Tongue (tissue), 2 donors: ENCODE measurements around the gene ADPRS. TPM values are rescaled to one million over a fixed set of nuclear protein-coding genes. Genes with fewer than 3 reads are reported as not detected.
A peak's percentile ranks its signal among the peaks of the same experiment; 100 is the strongest.

Experiments
- DNase-seq: peaks from one replicate; pipeline ENCODE4 v3.0.0-alpha.2; 2015
- total RNA-seq: library from RNA; depleted of rRNA; stranded (reverse); fragments of >200 nt; gene quantifications from one replicate; pipeline ENCODE4 v1.2.3, GENCODE V29; 2014

The ADPRS gene
- total RNA-seq, 1 donor from 2014 or later: 35.5 TPM

DNA sequence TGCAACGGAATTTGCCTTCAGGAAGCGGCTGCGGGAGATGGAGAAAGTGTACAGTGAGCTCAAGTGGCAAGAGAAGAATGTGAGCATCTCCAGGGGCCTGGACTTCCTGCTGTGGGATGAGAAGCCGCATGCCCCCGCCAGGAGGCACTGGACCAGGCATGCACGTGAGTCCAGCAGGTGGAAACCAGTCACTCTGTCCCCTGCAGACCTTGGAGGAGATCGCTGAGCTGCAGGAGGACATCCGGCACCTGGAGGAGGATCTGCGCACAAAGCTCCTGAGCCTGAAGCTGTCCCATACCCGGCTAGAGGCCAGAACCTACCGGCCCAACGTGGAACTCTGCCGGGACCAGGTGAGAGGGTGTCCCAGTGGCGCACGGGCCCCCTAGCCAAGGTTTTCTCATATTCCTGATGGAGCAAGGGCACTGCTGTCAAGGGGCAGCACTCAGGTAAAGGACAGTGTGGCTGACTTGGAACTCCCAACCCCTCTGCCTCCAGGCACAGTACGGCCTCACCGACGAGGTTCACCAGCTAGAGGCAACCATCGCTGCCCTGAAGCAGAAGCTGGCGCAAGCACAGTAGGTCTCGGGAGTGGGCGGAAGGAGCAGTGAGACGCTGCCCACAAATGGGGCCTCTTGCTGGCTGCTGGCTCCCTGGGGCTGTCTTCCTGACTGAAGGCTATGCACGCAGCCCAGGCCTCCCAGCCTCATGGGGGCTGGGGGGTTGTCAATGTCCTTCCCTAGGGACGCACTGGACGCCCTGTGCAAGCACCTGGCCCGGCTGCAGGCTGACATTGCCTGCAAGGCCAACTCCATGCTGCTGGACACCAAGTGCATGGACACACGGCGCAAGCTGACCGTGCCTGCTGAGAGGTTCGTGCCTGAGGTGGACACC lies 1.2 kb upstream of the ADPRS start:
- DNase-seq: no peak

DNA sequence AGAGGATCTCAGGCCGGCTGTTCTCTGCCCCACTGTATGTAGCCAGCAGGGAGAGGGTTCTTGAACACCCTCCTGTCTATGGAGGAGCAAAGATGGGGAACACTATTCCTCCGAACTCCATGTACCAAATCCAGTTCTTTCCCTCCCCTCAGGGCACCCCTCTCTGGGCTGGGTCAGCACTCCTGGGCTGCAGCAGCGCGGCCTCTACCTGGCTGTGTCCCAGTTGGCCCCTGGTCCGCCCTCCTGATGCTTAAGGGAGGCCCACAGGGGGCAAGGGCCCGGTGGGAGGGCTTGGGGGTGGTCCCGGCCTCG lies 471 bp upstream of the ADPRS start:
- DNase-seq: no peak

DNA sequence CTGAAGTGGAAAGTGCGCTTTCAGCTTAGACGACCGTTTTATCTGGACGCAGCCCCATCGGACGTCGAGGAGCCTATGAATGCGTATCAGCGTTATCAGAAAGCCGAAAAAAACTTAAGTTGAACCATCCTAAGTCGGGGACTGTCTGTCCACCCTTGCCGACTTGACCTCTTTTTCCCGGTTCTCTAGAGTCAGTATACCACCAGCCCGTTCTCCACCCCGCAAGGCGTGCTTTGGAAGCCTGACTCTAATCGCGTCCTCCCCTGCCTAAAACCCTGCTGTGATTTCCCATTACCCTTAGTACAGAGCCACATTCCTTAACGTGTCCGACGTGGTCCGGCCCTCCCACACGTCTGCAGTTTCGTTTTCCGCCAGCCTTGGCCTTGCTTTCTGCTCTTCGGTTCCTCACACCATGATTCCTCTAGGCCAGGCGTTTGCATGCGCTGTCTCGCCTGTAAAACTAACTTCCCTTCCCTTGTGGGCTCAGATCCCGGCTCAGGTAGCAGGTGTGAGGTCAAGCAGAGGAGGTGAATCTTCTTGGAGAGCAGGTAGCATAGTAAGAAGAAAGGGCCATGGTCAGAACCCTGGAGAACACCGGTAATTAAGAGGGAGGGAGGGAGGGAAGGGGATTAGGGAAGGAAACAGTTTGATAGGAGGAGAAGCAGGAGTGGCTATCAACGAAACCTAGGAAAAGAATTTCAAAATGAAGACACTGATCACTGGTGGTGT lies 865 bp downstream of the ADPRS start:
- DNase-seq: no peak

DNA sequence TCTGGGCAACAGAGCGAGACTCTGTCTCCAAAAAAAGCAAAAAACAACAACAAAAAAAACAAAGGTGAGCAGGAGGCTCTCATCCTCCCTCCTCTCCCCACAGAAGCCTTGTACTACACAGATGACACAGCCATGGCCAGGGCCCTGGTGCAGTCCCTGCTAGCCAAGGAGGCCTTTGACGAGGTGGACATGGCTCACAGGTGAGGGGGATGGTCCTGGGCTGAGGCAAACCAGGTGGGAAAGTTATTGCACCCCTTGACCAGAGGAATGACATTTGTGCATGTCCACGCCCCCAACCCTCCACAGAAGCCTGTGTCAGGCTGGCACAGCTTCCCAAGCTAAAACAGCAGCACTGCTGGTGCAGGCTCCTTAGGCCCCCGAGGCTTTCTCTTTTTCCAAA lies 2.4 kb downstream of the ADPRS start:
- no peak for DNase-seq

DNA sequence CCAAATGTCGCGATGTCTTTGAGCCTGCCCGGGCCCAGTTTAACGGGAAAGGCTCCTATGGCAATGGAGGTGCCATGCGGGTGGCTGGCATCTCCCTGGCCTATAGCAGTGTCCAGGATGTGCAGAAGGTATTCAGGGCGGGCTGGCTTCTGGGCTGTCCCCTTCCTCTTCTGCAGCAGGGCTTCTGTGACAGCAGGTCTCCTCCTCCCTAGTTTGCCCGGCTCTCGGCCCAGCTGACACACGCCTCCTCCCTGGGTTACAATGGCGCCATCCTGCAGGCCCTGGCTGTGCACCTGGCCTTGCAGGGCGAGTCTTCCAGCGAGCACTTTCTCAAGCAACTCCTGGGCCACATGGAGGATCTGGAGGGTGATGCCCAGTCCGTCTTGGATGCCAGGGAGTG lies 3.0 kb downstream of the ADPRS start:
- DNase-seq: no peak

DNA sequence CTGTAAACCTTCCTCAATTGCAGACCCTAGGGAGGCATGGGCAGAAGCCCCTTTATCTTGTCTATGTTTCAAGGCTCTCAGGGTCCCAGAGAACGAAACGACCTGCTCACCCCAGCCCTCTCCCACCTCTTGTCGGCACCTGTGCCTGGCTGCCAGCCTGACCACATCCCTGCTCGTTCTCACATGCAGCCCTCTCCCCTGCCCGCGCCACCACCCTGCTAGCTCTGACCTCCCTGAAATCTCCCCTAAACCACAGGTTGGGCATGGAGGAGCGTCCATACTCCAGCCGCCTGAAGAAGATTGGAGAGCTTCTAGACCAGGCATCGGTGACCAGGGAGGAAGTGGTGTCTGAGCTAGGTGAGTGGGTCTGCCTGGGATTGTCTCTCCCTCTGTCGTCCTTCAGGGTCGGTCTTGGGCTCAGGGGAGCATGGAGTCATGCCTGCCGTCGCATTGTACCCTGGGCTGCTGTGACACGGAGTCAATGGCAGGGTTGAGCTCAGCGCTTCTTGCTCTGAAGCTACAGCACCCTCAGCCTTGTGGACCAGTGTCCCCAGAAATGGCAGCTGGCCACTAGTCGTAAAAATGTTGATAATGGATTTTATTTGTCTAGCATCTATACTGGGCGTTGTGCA lies 3.6 kb downstream of the ADPRS start:
- no peak for DNase-seq

DNA sequence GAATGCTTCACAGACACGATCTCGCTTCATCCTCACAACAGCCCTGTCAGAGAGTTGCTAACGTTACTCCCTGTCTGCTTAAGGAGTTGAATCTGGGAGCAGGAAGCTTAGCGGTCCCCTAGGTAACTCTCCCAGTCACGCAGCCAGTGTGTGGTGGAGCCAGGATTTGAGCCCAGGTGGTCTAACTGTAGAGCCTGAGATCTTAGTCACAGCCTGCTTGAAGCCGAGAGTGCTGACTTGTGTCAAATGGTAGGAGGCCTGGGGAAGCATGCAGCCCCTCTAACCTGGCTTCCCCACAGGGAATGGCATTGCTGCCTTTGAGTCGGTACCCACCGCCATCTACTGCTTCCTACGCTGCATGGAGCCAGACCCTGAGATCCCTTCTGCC lies 4.1 kb downstream of the ADPRS start:
- no peak for DNase-seq

DNA sequence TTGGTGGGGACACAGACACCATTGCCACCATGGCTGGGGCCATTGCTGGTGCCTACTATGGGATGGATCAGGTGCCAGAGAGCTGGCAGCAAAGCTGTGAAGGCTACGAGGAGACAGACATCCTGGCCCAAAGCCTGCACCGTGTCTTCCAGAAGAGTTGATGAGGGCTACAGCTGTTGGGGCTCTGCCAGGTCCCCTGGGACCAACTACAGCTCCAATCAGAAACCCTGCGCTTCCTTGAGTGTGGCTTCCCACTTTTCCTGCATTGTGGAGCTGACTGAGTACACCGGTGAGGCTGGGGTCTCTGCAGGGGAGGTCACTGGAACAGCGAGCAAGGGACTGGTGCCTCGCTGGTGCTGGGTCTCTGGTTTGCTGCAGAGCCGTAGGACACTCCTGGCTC lies 4.5 kb downstream of the ADPRS start:
- DNase-seq: no peak

DNA sequence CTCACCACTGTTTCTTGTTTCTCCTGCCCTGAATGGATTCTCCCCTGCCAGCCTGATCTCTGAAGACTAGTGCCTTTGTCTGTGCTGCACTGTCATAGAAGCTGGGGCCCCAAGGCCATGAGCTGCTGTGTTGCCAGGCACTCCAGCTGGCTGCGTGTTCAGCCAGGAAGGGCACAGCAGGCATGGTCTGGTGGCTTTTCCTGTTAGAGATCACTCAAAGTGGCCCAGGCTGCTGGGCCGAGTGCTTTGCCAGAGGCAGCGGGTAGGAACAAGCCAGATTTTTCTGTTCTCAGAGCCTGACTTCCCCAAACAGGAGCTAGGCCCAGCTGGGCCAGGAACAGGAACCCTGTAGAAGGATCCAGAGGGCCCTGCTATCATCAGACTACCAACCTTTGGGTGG lies 5.2 kb downstream of the ADPRS start:
- no peak for DNase-seq

DNA sequence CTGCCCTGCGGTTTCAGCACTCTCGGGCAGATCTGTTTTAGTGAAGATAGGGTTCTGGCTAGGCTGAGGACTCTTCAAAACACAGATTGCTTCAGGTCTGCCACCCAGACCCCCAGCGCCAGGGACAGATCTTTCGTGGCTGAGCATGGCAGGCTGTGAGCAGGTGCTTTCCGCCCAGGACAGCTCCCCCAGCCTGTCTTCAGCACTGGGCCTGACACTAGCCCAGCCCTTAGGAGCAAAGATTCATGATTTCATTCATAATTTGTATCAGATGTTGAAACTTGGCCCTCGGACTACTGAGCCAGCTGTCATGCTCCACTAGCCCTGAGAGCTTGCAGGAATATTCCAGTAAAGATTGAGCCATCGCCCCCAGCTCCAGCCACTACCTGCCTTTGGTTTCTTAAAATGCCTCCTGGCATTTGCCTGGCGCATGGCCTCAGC lies 5.9 kb downstream of the ADPRS start:
- DNase-seq: no peak

DNA sequence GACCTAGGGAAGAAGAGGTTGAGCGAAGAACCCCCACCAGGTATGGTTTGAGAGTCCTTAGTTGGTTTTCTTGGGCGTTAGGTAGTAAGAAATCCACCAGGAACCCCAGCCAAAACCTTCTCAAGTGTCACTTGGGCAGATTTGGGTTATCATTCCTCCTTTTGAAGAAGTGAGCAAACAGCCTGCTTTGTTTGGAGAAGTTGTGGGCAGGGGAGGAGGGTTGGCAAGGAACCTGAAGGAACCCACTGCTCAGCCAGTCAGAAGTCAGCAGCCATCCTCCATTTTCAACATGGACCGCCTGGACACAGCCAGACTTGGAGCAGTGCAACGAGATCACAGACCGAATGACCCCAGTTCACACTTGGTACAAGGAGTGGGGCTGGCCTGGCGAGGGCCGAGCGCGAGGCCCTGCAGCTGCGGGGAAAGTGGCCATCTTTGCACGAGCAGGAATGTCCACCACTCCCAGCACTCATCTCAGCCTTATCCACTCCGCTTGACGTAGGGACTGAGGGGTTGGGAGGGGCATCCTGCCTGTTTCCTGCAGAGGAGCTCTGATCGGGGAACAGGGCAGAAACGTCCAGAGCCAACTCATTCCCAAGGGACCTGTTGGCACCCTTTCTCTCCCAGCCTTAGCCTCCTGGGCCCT lies 7.2 kb downstream of the ADPRS start:
- no peak for DNase-seq

DNA sequence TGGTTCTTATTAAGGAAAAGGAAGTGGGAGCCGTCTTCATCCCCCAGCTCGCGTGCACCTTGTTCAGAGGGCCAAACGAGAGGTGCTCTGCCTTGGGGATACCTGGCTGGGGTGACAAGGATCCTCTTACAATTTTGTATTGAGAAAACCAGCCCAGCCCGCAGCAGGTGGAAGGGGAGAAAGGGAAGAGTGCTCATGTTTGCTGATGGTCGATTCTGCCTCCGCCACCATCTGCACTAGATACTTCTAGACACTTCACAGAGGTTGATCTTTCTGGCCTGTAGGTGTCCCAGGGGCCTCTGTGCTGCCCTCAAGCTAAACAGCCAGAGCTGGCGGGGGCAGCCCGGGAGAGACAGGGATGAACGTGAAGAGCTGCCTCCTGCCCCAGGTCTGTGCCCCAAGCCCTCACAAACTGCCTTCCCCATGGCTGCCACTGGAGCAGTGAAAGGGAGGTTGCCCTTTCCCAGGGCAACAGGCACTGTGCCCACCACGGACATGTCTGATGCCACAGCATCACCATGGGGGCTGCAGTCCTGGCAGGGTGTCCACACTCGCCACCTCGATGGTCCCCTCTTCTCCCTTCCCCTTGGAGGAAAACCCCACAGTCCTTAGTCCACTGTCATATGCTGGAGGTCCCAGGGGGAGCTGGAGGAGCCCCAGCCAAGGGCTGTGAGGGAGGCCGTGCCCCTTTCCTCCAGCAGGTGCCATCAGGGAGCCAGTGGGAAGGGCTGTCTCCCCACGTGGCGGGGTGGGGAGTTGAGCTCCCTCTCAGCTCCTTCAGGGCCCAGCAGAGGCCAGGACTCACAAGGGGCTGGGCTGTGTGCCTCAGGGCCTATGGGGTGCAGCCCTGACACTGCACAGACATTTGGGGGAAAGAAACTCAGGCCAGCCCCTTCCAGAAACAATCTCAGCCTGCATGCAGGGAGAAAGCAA lies 8.1 kb downstream of the ADPRS start:
- no peak for DNase-seq

DNA sequence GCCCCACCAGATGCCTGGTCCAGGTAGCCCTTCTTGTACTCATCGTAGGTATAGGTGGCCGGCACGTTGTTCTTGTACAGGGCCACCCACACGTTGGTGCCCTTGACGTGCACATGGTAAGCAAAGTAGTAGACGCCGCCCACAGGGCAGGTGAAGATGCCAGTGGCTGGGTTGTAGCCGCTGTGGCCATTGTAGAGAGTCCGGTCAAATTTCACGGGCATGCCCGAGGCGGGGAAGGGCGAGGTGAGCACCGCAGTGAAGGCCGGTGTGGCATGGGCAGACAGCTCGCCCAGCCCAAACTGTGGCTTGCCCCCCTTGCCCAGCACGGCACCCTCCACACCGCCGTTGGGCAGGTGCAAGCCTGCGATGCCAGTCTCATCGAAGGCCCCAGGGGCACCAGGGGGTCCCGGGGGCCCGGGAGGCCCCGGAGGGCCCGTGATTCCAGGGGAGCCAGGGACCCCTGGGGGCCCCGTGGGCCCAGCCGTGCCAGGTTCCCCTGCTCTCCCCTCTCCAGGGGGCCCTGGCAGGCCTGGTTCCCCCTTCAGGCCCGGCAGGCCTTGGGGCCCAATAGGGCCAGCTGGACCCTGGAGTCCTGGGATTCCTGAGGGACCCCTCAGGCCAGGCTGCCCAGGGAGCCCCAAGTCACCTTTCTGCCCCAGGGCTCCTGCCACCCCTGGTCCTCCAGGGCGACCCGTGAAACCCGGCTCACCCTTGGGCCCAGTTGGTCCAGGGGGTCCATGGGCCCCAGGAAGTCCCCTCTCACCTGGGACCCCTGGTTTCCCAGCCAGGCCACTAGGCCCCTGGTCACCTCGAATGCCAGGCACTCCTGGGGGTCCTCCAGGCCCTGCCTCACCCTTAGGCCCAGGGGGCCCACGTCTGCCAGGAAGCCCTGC lies 9.2 kb downstream of the ADPRS start:
- DNase-seq: no peak

DNA sequence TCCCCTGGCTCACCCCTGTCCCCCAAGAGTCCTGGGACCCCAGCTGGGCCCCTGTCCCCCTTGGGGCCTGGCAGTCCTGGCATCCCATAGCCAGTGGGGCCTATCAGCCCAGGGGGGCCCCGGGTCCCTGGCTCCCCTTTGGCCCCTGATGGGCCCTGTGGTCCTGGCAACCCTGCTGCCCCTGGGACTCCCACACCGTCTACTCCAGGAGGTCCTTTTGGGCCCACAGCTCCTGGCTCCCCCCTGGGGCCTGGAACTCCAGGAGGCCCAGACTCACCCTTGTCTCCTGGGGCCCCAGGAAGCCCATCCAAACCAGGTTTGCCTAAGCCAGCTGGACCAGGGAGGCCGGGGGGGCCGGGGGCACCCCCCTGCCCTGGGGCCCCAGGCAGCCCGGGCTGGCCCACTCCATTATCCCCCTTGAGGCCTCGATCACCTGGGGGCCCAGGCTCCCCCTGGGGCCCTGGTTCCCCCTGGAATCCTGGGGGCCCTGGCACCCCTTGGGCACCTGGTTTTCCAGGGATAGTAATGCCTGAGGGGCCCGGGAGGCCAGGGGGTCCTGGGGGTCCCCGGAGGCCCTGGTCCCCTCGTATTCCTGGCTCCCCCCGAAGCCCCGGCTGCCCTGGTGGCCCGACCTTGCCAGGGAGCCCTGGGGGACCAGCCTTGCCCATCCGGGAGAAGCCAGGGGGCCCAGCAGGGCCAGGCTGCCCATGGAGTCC lies 10.1 kb downstream of the ADPRS start:
- DNase-seq: no peak

DNA sequence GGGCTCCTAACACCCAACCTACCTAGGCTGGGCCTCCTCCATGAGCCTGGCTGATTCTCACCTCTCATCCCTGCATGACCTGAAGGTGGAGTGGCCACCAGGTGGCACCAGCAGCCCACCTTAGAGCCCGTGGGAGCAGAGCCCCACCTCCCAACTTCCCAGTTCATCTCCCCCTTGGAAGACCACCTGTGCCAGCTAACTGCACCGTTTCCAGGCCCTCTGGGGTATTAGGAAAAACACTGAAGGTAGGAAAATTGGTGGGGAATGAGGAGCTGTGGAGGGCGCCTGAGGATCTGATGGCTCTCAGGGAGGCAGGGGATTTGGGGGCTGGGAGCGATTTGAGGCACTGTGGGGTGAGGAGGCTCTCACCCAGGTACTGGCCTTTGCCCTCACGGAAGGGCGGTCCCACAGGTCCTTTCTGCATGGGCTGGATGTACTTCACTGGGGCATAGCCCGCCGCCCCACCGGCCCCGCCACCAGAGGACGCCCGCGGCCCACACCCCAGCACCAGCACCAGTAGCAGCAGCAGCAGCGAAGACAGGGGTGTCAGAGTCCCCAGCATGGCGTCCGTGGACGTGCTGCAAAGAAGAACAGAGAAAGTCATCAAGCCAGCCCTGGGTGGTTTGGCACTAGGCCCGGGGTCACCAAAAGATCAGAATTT lies 11.1 kb downstream of the ADPRS start:
- DNase-seq: peak; percentile 90

DNA sequence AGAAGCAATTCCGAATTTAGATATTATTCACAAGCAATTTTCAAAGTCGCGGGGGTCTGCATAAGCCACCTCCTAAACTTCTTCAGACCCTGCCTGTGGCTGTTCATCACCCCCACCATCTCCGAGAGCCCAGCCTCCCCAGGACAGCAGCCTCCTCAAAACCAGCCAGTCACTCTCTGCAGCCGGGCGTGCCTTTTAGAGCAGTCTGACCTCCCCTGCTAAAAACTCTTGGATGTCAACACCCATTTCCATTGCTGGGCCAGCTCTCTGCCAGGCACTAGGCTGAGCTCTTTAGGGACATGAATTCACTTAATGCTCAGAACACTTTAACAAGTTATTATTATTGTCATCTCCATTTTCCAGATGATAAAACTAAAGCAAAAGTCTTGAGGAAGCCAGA lies 11.7 kb downstream of the ADPRS start:
- DNase-seq: no peak

DNA sequence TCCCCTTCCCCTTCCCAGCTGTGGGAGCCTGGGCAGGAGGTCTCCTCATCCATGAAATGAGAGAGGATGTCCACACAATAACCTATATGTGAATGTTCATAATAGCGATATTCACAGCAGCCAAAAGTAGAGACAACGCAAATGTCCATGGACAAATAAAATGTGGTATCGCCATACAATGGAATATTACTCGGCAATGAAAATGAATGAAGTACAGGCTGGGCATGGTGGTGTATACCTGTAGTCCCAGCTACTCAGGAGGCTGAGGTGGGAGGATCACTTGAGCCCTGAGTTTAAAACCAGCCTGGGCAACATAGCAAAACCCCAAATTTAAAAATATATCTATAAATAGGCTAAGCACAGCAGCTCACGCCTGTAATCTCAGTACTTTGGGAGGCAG lies 12.9 kb downstream of the ADPRS start:
- no peak for DNase-seq

DNA sequence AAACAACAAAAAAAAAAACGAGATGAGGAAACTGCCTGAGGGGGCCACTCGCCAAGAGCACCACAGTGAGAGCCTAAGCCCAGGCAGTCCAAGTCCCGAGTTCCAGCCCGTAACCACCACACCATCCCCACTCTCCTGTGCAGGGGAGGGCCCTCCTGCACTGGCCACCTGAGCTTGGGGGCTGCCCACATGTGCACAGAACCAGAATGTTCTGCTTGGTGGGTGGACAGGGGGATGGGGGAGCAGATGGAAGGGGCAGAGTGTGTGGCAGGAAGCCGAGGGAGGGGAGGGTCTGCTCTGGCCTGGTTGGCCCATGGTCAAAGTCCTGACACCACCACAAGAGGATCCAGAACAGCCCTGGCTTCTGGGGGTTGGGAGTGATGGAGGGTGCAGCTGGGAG lies 17.6 kb downstream of the ADPRS start:
- DNase-seq: no peak

DNA sequence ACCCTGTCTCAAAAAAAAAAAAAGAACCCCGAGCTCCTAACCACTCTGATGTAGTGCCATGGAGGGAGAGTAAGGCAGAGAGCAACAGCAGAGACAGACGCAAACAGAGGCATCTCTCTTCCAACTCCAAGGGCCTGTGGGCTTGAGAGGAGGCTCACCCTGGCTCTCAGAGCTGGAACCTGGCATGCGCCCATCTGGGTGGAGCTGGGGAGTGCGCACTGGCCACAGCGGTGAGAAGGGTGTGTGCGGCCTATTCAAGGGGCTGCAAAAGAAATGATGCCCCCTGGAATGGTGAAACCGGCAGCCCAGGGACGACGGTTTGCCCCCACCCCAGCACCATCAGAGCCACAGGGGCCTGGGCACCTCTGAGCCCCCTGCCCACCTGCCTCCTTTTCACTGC lies 18.7 kb downstream of the ADPRS start:
- no peak for DNase-seq
